Measurements from ENCODE around the gene SPOCK2. TPM values are rescaled to one million over a fixed set of nuclear protein-coding genes. Genes with fewer than 3 reads are reported as not detected.

Gene SPOCK2
- total and polyA plus RNA-seq, 2 donors (not counting 1 experiment from before 2014, with no cell fraction given): 39.1 to 139 TPM

DNA sequence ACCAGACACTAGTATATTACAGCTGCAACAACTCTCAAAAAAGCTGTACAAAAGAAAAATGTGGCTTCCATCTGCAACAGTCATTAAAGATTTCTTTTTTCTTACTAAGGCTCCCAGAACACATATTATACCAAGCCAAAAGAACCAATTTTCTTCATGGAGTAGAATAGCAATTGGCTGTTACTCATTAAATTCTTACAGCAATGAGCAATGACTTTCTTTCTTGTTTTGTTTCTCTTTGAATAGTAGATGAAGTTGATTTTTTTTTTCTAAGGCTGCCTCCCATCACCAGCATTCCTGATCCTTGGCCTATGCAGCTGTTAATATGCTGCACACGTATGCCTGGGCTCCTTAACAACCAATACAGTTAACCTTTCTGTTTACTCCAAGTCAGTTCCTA, 36.6 kb upstream of the SPOCK2 start:
- Mint-ChIP-seq H3K27ac (no peak overlapping the region), H3K4me3 (no peak overlapping the region), H3K9me3 (ENCODE audit: insufficient read depth) (no peaks in the 10 kb centered on the region), H3K27me3 (no peaks in the 10 kb centered on the region), H3K4me1 (no peaks in the 10 kb centered on the region)
- Histone ChIP-seq H3K4me1 (ENCODE audit: control insufficient read depth in 2 of 2, insufficient read depth in 2 of 2, low read length in 2 of 2) (no peaks in the 10 kb centered on the region), H3K79me2 (ENCODE audit: control insufficient read depth, insufficient read depth, low read length) (peaks cover 2% of the 10 kb centered on the region), H3K27me3 (replicated peaks in 1 of 4; ENCODE audit: control extremely low read depth in 1 of 4, control insufficient read depth in 3 of 4, insufficient read depth in 4 of 4, low read length in 3 of 4) (no peaks in the 10 kb centered on the region), H3K9me3 (ENCODE audit: control extremely low read depth in 1 of 3, control insufficient read depth in 2 of 3, insufficient read depth in 1 of 3, low read length in 2 of 3) (no peaks in the 10 kb centered on the region), H3K9ac (ENCODE audit: low read length) (no peak overlapping the region), H3K36me3 (replicated peaks in 1 of 2; ENCODE audit: control extremely low read depth in 1 of 2, control insufficient read depth in 1 of 2, extremely low read depth in 1 of 2, insufficient read depth in 2 of 2, low read length in 1 of 2) (peaks cover 0 to 25% of the 10 kb centered on the region in 2 experiments), H4K20me1 (ENCODE audit: control insufficient read depth, insufficient read depth, low read length, poor library complexity, severe bottlenecking) (no peaks in the 10 kb centered on the region), H2AFZ (ENCODE audit: insufficient read depth, low read depth, low read length, poor library complexity, severe bottlenecking) (no peak overlapping the region), H3K27ac (ENCODE audit: low read length in 2 of 2) (no peak overlapping the region), H3K4me2 (replicated peaks; ENCODE audit: low read depth, low read length, poor library complexity, severe bottlenecking) (no peak overlapping the region), H3K4me3 (ENCODE audit: control extremely low read depth in 1 of 5, extremely low read depth in 1 of 5, insufficient read depth in 1 of 5, low read depth in 2 of 5, low read length in 4 of 5) (no peak overlapping the region)
- ATAC-seq (ENCODE audit: low read depth): no peak
- intact Hi-C loops (cut with micrococcal nuclease): loop anchor here (5.0 kb wide), 1 partner anchor 38 kb away; the partner anchor contains the start of gene SPOCK2
- POLR2A ChIA-PET: interaction anchor here (0.7 to 1.5 kb wide), 2 partner anchors 43 to 220 kb away, joined by 3 to 10 read pairs; no protein-coding TSS in a partner anchor
- no peak for DNase-seq
- CTCF ChIA-PET: interaction anchor here (0.7 to 11.2 kb wide), 6 partner anchors 76 to 215 kb away, joined by 4 to 333 read pairs (median 11); no protein-coding TSS in a partner anchor
- TF ChIP-seq EZH2 (IDR thresholded peaks at IDR 0.05; ENCODE audit: borderline replicate concordance, insufficient read depth, low read depth, low read length, poor library complexity, severe bottlenecking): no peak
- TF ChIP-seq, protein P1, sequence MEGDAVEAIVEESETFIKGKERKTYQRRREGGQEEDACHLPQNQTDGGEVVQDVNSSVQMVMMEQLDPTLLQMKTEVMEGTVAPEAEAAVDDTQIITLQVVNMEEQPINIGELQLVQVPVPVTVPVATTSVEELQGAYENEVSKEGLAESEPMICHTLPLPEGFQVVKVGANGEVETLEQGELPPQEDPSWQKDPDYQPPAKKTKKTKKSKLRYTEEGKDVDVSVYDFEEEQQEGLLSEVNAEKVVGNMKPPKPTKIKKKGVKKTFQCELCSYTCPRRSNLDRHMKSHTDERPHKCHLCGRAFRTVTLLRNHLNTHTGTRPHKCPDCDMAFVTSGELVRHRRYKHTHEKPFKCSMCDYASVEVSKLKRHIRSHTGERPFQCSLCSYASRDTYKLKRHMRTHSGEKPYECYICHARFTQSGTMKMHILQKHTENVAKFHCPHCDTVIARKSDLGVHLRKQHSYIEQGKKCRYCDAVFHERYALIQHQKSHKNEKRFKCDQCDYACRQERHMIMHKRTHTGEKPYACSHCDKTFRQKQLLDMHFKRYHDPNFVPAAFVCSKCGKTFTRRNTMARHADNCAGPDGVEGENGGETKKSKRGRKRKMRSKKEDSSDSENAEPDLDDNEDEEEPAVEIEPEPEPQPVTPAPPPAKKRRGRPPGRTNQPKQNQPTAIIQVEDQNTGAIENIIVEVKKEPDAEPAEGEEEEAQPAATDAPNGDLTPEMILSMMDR (IDR thresholded peaks at IDR 0.05): no peak
- WGBS (ENCODE audit: insufficient coverage): no CpG with 5 or more reads among the region's 1 CpG

DNA sequence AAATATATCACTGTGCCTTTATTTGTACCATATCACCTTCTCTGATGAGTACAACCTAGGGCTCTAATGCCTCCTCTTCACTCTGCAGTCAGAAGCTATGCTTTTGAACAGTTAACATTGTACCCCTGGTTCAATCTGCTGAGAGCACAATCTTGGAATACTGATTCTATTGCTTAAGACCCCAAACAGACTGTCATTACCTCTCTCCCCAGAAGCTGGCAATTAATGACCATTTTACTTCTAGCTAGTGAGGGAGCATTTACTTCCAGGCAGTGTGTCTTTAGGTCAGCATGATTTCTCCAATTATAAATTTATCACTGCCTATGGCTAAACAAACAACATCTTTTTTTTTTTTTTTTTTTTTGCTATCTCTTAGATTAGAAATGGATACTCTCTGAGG, 36.0 kb upstream of the SPOCK2 start:
- H4K20me1 ChIP-seq (ENCODE audit: control insufficient read depth, insufficient read depth, low read length, poor library complexity, severe bottlenecking): no peaks in the 10 kb centered on the region
- no peak overlapping the region for H3K4me3 ChIP-seq (ENCODE audit: control extremely low read depth in 1 of 5, extremely low read depth in 1 of 5, insufficient read depth in 1 of 5, low read depth in 2 of 5, low read length in 4 of 5)
- peaks cover 6% of the 10 kb centered on the region for H3K79me2 ChIP-seq (ENCODE audit: control insufficient read depth, insufficient read depth, low read length)
- TF ChIP-seq, protein P1 (IDR thresholded peaks at IDR 0.05): no peak
- no peak for TF ChIP-seq EZH2 (IDR thresholded peaks at IDR 0.05; ENCODE audit: borderline replicate concordance, insufficient read depth, low read depth, low read length, poor library complexity, severe bottlenecking)
- peaks cover under 1 to 25% of the 10 kb centered on the region in 2 experiments for H3K36me3 ChIP-seq (replicated peaks in 1 of 2; ENCODE audit: control extremely low read depth in 1 of 2, control insufficient read depth in 1 of 2, extremely low read depth in 1 of 2, insufficient read depth in 2 of 2, low read length in 1 of 2)
- no peaks in the 10 kb centered on the region for H3K9me3 ChIP-seq (ENCODE audit: control extremely low read depth in 1 of 3, control insufficient read depth in 2 of 3, insufficient read depth in 1 of 3, low read length in 2 of 3)
- Mint-ChIP-seq H3K27ac (no peak overlapping the region), H3K9me3 (ENCODE audit: insufficient read depth) (no peaks in the 10 kb centered on the region), H3K27me3 (no peaks in the 10 kb centered on the region), H3K4me3 (no peak overlapping the region), H3K4me1 (no peaks in the 10 kb centered on the region)
- H3K27me3 ChIP-seq (replicated peaks in 1 of 4; ENCODE audit: control extremely low read depth in 1 of 4, control insufficient read depth in 3 of 4, insufficient read depth in 4 of 4, low read length in 3 of 4): no peaks in the 10 kb centered on the region
- H3K27ac ChIP-seq (ENCODE audit: low read length in 2 of 2): no peak overlapping the region
- POLR2A ChIA-PET: interaction anchor here (0.7 kb wide), 1 partner anchor 43 kb away, joined by 10 read pairs; no protein-coding TSS in a partner anchor
- DNase-seq (no peak), ATAC-seq (ENCODE audit: low read depth) (no peak)
- intact Hi-C loops (cut with micrococcal nuclease): no loop called here
- CTCF ChIA-PET: interaction anchor here (0.6 to 11.2 kb wide), 6 partner anchors 35 to 216 kb away, joined by 3 to 333 read pairs (median 4); no protein-coding TSS in a partner anchor
- no peaks in the 10 kb centered on the region for H3K4me1 ChIP-seq (ENCODE audit: control insufficient read depth in 2 of 2, insufficient read depth in 2 of 2, low read length in 2 of 2)
- H3K9ac ChIP-seq (ENCODE audit: low read length): no peak overlapping the region
- no peak overlapping the region for H2AFZ ChIP-seq (ENCODE audit: insufficient read depth, low read depth, low read length, poor library complexity, severe bottlenecking)
- no peak overlapping the region for H3K4me2 ChIP-seq (replicated peaks; ENCODE audit: low read depth, low read length, poor library complexity, severe bottlenecking)

Measured in B cell (primary cell).